GM21526 (cell line): ENCODE data around the gene TRAF1.

Experiments
- ATAC-seq: cut with Tn5 transposase; IDR thresholded peaks from one replicate; pipeline ENCODE4 v1.9.1; 2021; ENCODE audit warnings: moderate library complexity; ENCODE audit not compliant: unreplicated experiment, low FRiP score

TRAF1 gene

GRCh38 chr9:120854596-120855327 is 71.8 kb downstream of the TRAF1 start:
- no peak for ATAC-seq

GRCh38 chr9:120853198-120853597 is 73.4 kb downstream of the TRAF1 start:
- ATAC-seq, result no peak
